Measurements from ENCODE around the gene GGT5. TPM values are rescaled to one million over a fixed set of nuclear protein-coding genes. Genes with fewer than 3 reads are reported as not detected.
"Not testable (repeated sequence)": the region's sequence is repeated elsewhere in the genome, so short reads cannot be mapped to it uniquely, and the experiment has no call there.

Gene GGT5
- total RNA-seq, 1 experiment from 2014 or later, result 0.20 TPM

GRCh38 chr22:24247564-24248344, 2.9 kb upstream of the GGT5 start (continued):
- TF ChIP-seq ARID4B (CRISPR knock-in tag; IDR thresholded peaks at IDR 0.05; ENCODE audit: borderline replicate concordance) (no peak), FOXP1 (CRISPR knock-in tag; IDR thresholded peaks at IDR 0.05; ENCODE audit: borderline replicate concordance) (peak; percentile 62; the same call in 1 of the 2 replicates), ZNF396 (CRISPR knock-in tag; IDR thresholded peaks at IDR 0.05; ENCODE audit: borderline replicate concordance) (no peak)

DNA sequence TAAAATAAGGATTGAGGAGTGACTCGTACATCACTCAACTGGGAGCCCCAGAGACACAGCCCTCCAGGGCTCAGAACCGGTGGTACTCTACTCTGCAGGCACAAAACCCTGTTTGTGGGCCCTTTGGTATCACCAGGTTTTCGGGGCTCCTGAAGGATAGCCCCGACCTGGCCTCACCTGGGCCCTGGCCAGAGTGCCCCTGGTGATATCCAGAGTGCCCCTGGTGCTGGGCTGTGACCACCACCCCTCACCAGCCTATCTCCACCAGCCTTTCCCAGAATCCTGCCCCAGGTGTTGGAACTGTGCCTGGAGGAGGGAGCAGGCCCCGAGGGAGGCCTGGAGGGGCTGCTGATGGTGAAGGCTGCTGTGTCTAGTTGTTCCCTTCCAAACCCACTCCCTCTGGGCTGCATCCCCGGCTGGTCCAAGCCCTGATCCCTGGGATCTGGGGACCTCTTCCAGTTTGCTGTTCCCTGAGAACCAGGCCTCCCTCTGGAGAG, 2.2 kb upstream of the GGT5 start:
- POLR2A ChIA-PET, result no interaction called here
- CTCF ChIA-PET, result interaction anchor here (0.6 to 2.0 kb wide), 17 partner anchors 10 to 185 kb away, joined by 3 to 62 read pairs (median 3); partner anchors contain the start of gene SUSD2
- H3K4me3 Mint-ChIP-seq, result no peak overlapping the region
- DNase-seq (ENCODE audit: low spot score) (no peak), ATAC-seq (no peak)
- H3K9me3 Mint-ChIP-seq, result no peaks in the 10 kb centered on the region
- H3K36me3 Mint-ChIP-seq, result no peaks in the 10 kb centered on the region
- H3K27ac Mint-ChIP-seq, result no peak overlapping the region
- 0 out of 2 replicates have a peak, but pooled peaks have one; percentile 4 for TF ChIP-seq HMGXB4 (CRISPR knock-in tag; IDR thresholded peaks at IDR 0.05)
- TF ChIP-seq ZNF512 (CRISPR knock-in tag; IDR thresholded peaks at IDR 0.05; ENCODE audit: borderline replicate concordance), result no peak
- TF ChIP-seq ZNF263 (CRISPR knock-in tag; IDR thresholded peaks at IDR 0.05; ENCODE audit: low read depth), result no peak
- no peak for TF ChIP-seq ZNF219 (CRISPR knock-in tag; IDR thresholded peaks at IDR 0.05; ENCODE audit: borderline replicate concordance)
- TF ChIP-seq JAZF1 (CRISPR knock-in tag; IDR thresholded peaks at IDR 0.05), result no peak
- TF ChIP-seq NR2C2 (CRISPR knock-in tag; IDR thresholded peaks at IDR 0.05), result no peak
- no peak for TF ChIP-seq E2F5 (CRISPR knock-in tag; IDR thresholded peaks at IDR 0.05)
- no peak for TF ChIP-seq IRF1 (CRISPR knock-in tag; IDR thresholded peaks at IDR 0.05)
- peaks cover 18% of the 10 kb centered on the region for H3K4me1 Mint-ChIP-seq
- no peaks in the 10 kb centered on the region for H3K27me3 Mint-ChIP-seq (ENCODE audit: low read depth)

- H3K27me3 Mint-ChIP-seq (ENCODE audit: low read depth); H3K9me3 Mint-ChIP-seq; ATAC-seq; POLR2A ChIA-PET; H3K27ac Mint-ChIP-seq; H3K4me3 Mint-ChIP-seq; DNase-seq (ENCODE audit: low spot score); H3K36me3 Mint-ChIP-seq: not testable (repeated sequence)
- H3K4me1 Mint-ChIP-seq, result peaks cover 18% of the 10 kb centered on the region
- CTCF ChIA-PET, result interaction anchor here (1.2 to 2.2 kb wide), 3 partner anchors 15 to 65 kb away, joined by 3 to 15 read pairs (median 3); partner anchors contain the start of gene SUSD2
These were observed 991 bp upstream of the GGT5 start for GRCh38 chr22:24245584-24246561.

Measured in WTC11 (cell line).